ENCODE results near the gene D2HGDH. TPM values are rescaled to one million over a fixed set of nuclear protein-coding genes. Genes with fewer than 3 reads are reported as not detected.

Gene D2HGDH
- total and polyA plus RNA-seq, 2 of the 13 experiments (the other 11 are each of a cell fraction or from before 2014, with no cell fraction given), result 19.2 to 20.3 TPM

- TF ChIP-seq ZNF562 (CRISPR knock-in tag; IDR thresholded peaks at IDR 0.05; ENCODE audit: borderline replicate concordance), result no peak; the same call in 1 of the 2 replicates
- no peak for TF ChIP-seq ZFP62 (CRISPR knock-in tag; IDR thresholded peaks at IDR 0.05)
- TF ChIP-seq LRRFIP1 (CRISPR knock-in tag; conservative IDR thresholded peaks at IDR 0.05), result no peak
- no peak for TF ChIP-seq ZFP36L1 (CRISPR knock-in tag; IDR thresholded peaks at IDR 0.05)
- no peak for TF ChIP-seq ZNF570 (CRISPR knock-in tag; IDR thresholded peaks at IDR 0.05; ENCODE audit: borderline replicate concordance)
- TF ChIP-seq TP53 (CRISPR knock-in tag; conservative IDR thresholded peaks at IDR 0.05), result 0 out of 2 replicates have a peak, but pooled peaks have one; percentile 65
- no peak for TF ChIP-seq SMAD9 (CRISPR knock-in tag; IDR thresholded peaks at IDR 0.05)
- TF ChIP-seq ZNF414 (CRISPR knock-in tag; IDR thresholded peaks at IDR 0.05), result 0 out of 2 replicates have a peak, but pooled peaks have one; percentile 31
- TF ChIP-seq ARID5B (CRISPR knock-in tag; IDR thresholded peaks at IDR 0.05), result peak; percentile 67
- no peak for TF ChIP-seq ZNF121 (CRISPR knock-in tag; IDR thresholded peaks at IDR 0.05)
- peak; percentile 42; the same call in 1 of the 2 replicates for TF ChIP-seq HNF4G (IDR thresholded peaks at IDR 0.05; ENCODE audit: borderline replicate concordance, low read depth, low read length)
- TF ChIP-seq HNF4G (CRISPR knock-in tag; IDR thresholded peaks at IDR 0.05; ENCODE audit: borderline replicate concordance, low read depth), result no peak
- peak; percentile 11; the same call in 1 of the 2 replicates for TF ChIP-seq NCOA1 (CRISPR knock-in tag; IDR thresholded peaks at IDR 0.05)
- no peak for TF ChIP-seq MIXL1 (CRISPR knock-in tag; IDR thresholded peaks at IDR 0.05)
- TF ChIP-seq ZFP37 (CRISPR knock-in tag; IDR thresholded peaks at IDR 0.05; ENCODE audit: borderline replicate concordance), result 0 out of 2 replicates have a peak, but pooled peaks have one; percentile 7
- TF ChIP-seq ELF3 (CRISPR knock-in tag; IDR thresholded peaks at IDR 0.05), result peak; percentile 67; the same call in 1 of the 2 replicates
- TF ChIP-seq WIZ (CRISPR knock-in tag; IDR thresholded peaks at IDR 0.05), result no peak
- no peak for TF ChIP-seq ZNF383 (CRISPR knock-in tag; IDR thresholded peaks at IDR 0.05; ENCODE audit: borderline replicate concordance)
- peak; percentile 52 for TF ChIP-seq HNF4A (CRISPR knock-in tag; IDR thresholded peaks at IDR 0.05)
- TF ChIP-seq HBP1 (CRISPR knock-in tag; IDR thresholded peaks at IDR 0.05; ENCODE audit: low read depth), result no peak
- peak; percentile 21; the same call in 1 of the 2 replicates for TF ChIP-seq HNRNPL (IDR thresholded peaks at IDR 0.05; ENCODE audit: low read depth, low read length)
Observed at GRCh38 chr2:241771286-241772062, 37.0 kb downstream of the D2HGDH start (continued).

Measured in HepG2 (cell line).